SH-SY5Y (cell line): Measurements from ENCODE around the gene MTA2.

ENCODE experiments used
- GATA2 ChIP-seq: IDR thresholded peaks from 2 replicates; pipeline ENCODE4 v1.6.1; 2011; ENCODE audit warnings: mild to moderate bottlenecking, low read depth, low read length
- GATA3 ChIP-seq: IDR thresholded peaks from 2 replicates; pipeline ENCODE4 v1.6.1; 2011; ENCODE audit warnings: low read depth, mild to moderate bottlenecking, low read length, moderate library complexity

The MTA2 gene

DNA sequence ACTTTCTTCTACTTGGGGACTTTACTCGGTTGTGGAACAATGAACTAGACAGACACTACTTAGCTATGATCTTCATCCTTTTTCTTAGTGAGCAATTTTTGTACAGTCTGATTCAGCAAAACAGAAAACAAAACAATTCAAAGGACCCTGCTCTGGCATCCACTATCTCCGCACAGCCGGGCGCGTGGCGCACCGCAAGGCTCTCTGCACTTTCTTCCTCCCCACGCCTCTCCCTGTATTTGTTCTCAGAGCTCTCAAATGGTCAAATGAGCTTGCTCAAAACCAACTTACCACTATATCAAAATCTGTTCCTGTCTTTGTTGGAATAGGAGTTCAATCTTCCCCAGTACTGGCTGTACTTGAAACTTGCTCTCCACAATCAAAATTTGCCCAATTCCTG, 35.4 kb downstream of the MTA2 start:
- no peak for TF ChIP-seq GATA2
- no peak for TF ChIP-seq GATA3

DNA sequence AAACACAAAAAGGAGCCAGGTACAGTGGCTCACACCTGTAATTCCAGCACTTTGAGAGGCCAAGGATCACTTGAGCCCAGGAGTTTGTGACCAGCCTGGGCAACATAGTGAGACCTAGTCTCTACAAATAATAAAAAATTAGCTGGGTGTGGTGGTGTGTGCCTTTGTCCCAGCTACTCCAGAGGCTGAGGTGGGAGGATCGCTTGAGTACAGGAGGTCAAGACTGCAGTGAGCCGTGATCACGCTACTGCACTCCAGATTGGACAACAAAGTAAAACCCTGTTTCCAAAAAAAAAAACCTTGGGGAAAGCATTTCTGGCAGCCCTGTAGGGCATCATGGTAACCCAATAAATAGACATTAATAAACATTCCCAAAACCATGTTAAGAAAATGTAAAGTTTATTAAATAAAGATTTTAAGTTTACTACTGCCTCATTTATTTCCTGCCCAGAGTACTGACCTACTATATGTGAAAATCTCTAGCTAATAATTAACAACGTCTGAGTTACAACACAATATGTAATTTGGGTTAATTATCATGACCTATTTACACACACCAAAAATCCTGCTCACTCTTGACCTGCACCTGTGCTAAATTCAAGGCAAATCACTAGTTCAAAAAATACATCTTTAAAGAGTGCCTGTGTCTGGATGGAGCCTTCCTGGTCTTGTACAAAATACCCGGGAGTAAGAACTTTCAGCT, 36.4 kb downstream of the MTA2 start:
- TF ChIP-seq GATA2 (no peak), GATA3 (no peak)

DNA sequence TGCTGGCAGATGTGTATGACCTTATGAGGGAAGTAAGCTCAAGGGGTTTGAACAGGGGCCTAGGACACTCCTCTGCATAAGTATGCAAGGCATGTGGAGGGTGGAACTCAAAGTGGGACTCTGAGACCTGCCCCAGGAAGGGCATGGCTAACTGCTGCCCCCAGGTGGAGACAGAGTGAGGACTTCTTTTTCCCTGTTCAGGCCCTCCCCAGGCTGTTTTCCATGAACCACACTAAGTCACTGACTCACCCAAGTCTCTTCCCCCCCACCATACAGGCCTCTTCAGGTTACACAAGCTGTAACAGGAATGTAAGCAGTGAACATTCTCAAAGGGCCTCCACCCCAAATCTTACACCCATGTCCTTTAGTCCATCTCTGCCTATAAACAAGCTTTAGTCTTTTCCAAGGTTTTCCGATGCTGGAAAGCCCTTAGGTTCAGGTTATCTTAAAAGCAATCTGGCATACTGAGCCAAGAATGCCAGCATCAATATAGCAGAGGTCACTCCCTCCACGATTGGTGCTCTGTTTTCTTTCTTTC, 41.0 kb downstream of the MTA2 start:
- TF ChIP-seq GATA3 = no peak
- peak; percentile 81; the same call in 1 of the 2 replicates for TF ChIP-seq GATA2

DNA sequence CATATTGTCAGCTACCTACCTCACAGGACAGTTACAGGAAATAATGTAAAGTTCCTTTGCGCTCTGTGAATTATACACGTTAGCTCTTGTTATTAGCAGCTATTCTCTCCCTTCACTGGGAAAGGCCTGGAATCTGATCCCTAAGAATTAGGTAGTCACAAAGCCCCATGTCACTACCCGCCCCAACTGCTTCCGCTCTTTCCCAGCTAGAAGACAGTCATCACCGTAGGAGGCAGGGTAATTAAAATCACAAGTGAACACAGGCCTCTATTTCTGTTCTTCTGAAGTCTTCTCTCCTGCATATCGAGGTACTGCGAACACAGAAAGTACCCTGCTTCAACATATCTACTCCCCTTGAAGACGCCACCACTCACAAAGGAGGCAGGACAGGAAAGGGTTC, 42.5 kb downstream of the MTA2 start:
- TF ChIP-seq GATA2 (no peak), GATA3 (no peak)

DNA sequence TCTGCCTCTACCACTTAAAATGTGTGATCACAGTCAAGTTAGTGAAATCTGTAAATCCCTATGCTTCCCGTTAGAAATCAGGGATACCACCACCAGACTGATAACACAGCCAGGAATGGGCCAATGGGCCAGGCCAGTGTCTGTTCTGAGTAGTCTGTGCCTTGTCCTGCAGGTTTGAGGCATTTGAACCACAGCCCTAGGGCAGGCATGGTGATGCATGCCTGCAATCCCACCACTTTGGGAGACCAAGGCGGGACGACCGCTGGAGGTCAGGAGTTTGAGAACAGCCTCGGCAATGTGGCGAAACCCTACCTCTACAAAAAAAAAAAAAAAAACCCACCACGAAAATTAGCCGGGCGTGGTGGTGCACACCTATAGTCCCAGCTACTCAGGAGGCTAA, 43.0 kb downstream of the MTA2 start:
- TF ChIP-seq GATA2 (no peak), GATA3 (no peak)

DNA sequence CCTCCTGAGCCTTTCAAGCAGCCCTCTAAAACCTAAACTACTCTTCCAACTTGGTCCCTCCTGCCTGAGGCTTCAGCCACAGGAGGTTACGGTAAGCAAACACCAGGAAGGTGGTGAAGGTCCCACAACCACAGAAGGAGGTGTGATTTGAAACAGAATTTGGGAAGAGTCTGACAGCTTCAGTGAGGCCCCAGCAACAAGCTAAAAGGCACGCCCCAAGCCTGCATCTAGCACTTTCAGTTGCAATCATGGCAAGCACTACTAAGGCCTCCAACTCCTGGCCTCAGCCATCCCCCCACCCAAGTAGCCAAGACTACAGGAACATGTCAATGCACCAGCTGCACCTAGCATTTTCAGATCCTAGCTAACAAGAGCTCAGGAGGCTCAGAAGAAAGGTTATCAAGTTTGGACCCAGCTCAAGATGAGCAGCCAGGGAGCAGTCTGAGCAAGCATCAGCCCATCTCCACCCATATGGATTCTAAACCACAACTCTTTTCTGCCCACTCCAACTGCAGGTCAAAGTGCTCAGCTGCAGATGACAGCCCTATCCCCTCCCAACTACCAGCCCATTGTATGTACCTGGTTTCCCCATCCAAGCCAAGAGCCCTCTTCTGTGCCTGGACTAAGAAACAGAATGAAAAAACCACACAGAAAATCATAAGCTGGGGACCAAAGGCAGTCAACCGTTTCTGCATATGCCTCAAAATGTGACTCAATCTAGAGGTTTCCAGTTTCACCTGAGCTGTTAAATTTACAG, 44.6 kb downstream of the MTA2 start:
- no peak for TF ChIP-seq GATA3
- TF ChIP-seq GATA2 = no peak

DNA sequence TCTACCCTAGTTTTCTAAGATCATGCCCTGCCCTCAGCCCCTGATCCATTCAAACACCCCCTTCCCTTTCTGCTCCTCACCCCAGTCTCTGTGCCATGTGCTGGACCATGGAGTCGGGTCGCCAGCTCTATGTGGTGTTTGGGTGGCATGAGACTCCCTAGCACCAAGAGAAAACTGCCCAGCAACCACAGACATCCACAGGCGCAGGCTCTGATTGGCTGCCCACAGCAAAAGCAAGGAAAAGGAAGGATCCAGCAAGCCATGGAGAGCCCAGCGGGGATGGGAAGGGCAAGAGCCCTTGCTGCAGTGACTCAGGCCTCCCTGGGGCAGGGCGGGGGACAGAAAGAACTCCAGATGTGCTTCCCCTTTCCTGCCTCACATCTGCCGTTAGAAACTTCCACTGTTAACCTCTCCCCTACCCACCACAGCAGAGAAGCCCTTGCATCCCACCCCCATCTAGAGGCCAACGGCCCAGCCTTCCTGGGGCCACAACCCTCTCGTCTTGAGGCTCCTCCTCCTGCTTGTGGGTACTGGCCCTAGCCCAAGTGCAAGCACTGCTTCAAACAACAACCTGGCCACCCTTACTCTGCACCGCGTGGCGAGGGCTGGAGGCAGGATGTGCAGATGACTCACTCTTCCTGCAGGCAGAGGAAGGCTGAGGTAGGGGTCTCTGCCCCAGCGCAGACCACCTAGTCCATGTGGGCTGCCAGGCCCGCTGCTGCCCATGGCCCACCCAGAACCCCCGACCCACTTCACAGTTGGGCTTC, 45.4 kb downstream of the MTA2 start:
- TF ChIP-seq GATA3 (no peak), GATA2 (no peak)

DNA sequence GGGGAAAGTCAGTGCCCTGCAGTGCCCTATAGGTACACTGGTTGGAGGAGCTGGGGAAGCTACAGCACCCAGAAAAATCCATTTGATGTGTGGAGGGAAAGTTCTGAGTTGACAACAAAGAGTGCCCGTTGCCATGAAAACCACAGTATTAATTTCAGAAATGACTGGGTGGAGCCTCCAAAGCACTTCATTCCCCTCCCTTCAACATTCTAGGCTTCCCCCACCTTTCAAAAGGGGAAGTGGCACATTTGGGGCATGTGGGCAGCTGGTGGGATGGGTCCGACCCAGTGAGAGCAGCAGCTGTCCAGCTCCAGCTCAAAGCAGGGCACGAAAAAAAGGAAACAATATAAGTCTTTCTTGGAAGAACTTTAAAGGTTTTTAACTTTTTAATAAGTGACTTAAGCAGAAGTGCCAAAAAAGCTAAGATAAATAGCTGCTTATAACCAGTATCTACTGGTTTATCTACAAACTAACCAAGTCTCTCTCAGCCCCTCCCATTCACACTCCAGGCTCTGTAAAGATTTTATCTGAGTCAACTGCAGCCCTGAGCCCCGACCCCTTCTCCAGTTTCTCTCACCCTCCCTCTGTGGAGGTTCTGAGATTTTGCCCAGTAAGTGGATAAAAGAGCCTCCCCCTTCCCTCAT, 46.1 kb downstream of the MTA2 start:
- TF ChIP-seq GATA3 (no peak), GATA2 (peak; percentile 57)

DNA sequence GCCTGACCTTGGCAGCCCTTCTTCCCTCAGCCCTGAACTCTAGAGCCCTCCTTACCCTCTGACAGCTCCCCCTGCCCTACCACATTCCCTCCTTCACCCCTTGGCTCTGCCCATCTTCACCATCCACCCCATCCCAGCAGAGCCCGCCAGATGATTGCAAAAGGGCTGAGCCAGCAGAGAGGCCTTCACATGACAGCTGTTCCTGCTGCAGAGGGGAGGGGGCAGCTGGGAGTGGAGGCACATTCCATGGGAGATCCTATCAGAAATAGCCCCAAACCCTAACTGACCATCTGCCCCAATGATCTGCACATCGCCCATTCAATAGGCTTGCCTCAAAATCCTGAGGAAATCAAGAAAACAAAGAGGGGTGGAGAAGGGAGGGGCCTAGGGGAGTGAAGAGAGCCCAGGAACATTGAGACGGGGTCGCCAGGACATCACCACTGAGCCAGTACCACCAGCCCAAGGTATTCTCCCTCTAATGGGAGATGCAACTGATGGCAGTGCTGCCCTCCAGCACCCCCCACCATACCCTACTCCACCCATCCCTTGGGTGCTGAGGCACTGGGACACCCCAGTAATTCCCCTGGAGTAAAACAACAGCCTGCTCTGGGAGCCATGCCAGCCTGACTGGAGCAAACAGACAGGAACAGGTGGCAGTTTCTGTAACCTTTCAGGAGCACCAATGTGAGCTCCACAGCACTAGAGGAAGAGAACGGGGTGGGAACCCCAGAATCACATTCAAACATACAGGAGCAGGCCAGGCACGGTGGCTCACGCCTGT, 47.1 kb downstream of the MTA2 start:
- no peak for TF ChIP-seq GATA3
- TF ChIP-seq GATA2 = no peak

DNA sequence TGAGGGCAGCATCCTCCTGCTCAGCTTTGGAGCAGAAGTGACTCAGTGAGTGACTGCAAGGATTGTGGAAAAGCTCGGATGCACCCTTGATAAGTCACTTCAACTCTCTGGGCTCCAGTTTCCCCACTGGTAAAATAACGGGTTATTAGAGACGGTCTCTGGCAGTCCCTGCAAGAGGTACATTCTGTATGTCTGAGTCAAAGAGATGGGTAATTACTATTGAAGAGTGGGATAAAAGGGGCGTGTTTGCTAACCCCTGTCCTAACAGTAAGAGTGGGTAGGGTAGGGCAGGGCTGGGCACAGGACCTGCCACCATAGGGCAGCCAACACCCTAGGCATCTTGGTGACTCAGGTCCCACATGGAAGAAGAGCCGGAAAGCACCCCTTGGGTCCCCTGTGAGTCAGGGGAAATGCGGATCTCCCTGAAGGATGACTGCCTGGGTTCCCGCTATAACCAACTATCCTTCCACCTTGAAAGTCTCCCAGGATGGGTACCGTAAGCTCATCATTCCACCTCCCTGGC, 47.8 kb downstream of the MTA2 start:
- TF ChIP-seq GATA3 (no peak), GATA2 (no peak)

DNA sequence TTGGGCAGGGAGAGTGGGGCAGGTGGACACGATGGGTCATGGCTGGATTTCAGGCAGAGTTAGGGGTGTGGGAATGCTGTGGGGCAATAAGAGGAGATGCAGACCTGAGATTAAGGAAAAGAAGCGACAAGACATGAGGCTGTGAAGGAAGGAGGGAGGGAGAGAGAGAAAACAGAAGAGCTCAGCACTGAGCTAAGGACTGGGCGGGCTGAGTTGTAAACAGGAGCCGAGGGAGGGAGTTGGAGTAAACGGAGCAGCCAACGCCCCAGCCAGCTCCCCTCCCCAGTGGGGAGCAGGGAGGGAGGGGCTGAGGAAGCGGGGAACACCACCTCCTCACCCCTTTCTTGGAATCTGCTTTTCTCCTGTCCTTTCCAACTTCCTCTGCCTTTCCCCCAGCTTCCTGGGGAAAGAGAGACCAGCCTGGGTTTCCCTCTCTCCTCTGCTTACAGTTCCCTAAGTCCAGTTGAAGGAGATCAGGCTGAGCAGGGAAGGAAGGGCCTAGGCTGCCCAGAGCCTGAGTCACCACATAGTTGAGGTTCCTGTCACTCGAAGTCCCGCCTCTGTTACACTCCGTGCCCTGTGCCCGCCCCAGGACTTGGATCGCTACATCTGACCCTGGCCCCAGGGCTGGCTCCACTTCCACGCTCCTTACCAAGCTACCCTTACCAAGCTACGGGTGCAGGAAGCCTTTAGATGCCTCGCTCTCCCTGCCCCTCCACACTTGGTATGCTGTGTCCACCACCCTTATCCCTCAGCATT, 48.4 kb downstream of the MTA2 start:
- TF ChIP-seq GATA2 (no peak), GATA3 (no peak)

DNA sequence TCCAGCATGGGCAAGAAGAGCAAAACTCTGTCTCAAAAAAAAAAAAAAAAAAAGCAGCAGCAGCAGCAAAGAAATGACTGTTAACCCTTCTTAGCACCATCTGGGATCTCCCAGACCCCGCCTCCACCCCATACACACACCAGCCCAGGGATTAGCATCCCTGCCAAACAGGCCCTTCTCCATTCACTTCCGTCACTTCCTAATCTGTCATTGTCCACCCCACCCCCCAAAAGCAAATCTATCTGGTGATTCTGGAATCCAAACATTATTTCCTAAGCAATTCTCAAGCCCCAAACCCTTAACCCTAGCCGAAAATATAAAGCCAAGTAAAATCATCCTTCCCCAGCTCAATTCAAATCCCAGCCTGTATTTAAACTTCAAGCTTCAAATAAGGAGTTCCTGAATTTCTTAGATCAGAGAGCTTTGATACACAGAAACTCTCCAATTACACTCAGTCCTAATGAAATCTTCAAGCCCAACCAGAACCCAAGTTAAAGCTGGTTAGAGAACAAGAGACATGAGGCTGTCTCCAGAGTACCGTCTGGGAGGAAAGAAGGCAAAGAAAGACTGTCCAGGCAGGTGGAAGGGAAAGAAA, 49.1 kb downstream of the MTA2 start:
- TF ChIP-seq GATA2 (no peak), GATA3 (no peak)
